Measurements from ENCODE around the gene OR6Y1.

OR6Y1 gene, protein sequence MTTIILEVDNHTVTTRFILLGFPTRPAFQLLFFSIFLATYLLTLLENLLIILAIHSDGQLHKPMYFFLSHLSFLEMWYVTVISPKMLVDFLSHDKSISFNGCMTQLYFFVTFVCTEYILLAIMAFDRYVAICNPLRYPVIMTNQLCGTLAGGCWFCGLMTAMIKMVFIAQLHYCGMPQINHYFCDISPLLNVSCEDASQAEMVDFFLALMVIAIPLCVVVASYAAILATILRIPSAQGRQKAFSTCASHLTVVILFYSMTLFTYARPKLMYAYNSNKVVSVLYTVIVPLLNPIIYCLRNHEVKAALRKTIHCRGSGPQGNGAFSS

GRCh38 chr1:158554352-158554751, at the start of gene OR6Y1:
Gene OR6Y1 (minus strand): TSS chr1:158554405. CDS start chr1:158548105, 6,300 bp downstream.
- no peak for DNase-seq

GRCh38 chr1:158600735-158601134, 46.5 kb upstream of the OR6Y1 start:
- DNase-seq = no peak

DNA sequence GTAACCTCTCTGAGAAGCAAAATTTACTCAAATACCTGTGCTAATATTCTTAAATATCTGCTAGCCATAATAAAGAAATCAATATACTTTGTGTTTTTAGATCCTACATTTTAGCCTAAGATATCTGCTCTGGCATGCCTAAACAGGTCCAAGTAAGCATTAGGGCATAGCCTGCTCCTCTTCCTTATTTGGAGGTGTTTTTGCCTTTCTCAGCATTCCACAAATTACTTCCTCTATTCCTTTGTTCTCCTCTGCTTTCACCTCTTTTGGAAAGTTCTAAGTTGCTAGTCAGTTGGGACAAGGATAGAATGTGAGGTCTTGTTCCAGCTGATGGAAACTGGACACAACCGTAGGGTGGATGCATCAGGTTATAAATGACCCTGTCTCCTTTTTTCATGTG, 32.7 kb upstream of the OR6Y1 start:
- no peak for DNase-seq

GRCh38 chr1:158583962-158584361, 29.8 kb upstream of the OR6Y1 start:
- no peak for DNase-seq

DNA sequence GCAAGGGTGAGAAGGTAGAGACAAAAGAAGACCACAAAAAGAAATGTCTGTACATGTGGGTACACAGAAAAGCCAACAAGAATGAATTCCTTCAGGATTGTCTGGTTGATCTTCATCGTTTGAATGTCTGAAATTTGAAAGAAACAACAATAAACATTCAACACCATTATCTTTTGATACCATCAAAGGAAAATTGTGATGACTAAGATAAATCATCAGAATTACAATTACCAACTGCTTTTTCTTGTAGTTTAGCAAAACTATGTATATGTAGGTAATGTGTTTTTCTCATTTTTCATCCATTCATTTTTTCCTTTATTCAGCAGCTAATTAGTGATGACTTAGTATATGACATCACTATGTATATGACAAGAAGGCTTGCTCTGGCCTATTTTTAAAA, 25.5 kb upstream of the OR6Y1 start, which contains the start of gene OR10X1:
Gene OR10X1 (minus strand): TSS at position 167 of the 400 bp plus-strand sequence. CDS start 0 bp downstream, at position 167.
- no peak for DNase-seq

DNA sequence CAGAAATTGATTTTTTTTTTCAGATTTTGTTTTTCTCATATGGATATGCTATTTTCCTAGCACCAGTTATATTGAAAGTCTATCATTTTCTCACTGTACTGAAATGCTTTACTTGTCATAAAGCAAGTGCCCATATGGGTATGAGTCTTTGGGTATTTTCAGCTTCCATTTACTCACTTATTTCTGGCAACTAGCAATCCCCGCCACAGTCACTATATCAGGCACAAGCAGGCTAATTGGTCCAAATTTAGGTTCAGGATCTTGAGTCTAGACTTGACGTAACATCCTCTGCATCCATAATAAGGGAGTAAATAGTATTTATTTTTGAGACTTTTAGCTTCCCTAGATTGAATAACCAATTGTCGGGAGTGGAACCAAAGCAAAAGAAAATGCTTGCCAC, 23.4 kb upstream of the OR6Y1 start:
- no peak for DNase-seq

GRCh38 chr1:158572226-158572625, 18.0 kb upstream of the OR6Y1 start:
- DNase-seq = no peak

- DNase-seq = no peak
Measured at GRCh38 chr1:158570480-158570879, 16.3 kb upstream of the OR6Y1 start, which contains the start of gene OR6P1. Gene OR6P1 (minus strand): TSS chr1:158570580. CDS start chr1:158563604, 6,976 bp downstream.

GRCh38 chr1:158564608-158565007, 10.4 kb upstream of the OR6Y1 start:
- DNase-seq = no peak

- DNase-seq = no peak
Measured at GRCh38 chr1:158563853-158564252, 9.6 kb upstream of the OR6Y1 start.

DNA sequence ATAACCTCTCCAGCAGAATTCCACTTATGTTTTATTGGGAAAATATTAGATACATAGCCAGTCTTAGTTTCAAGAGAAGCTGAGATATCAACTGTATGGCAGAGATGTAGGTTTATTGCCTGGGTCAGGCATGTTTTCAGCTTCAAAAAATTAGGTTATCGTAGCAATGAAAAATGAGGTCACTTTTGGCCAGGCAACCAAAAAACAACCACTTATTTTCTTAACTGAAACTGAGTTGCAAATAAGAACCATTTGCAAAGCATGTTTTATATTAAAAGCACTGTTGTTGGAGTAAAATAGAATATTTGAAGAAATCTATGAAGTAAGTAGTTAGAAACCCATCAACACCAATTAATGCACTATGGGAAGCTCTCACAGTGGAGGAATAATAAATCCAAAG, 5.5 kb upstream of the OR6Y1 start:
- DNase-seq = no peak

- no peak for DNase-seq
Measured at GRCh38 chr1:158552296-158552695, 1.9 kb downstream of the OR6Y1 start.

- DNase-seq = no peak
Measured at GRCh38 chr1:158547533-158547932, 6.7 kb downstream of the OR6Y1 start.

DNA sequence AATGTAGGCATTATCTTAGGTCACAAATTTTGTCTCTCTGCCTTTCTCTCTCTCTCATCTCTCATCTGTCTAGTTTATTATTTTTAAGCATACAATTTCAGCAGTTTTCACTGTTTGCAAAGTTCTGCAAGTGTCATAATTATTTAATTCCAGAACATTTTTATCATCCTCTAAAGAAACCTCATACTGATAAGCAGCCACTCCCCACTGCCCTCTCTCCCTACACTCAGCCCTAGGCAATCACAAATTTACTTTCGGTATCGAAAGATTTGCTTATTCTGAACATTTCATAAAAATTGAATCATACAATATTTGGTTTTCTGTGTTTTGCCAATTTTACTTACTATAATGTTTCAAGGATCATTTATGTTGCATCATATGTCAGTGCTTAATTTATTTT, 16.6 kb downstream of the OR6Y1 start:
- no peak for DNase-seq

DNA sequence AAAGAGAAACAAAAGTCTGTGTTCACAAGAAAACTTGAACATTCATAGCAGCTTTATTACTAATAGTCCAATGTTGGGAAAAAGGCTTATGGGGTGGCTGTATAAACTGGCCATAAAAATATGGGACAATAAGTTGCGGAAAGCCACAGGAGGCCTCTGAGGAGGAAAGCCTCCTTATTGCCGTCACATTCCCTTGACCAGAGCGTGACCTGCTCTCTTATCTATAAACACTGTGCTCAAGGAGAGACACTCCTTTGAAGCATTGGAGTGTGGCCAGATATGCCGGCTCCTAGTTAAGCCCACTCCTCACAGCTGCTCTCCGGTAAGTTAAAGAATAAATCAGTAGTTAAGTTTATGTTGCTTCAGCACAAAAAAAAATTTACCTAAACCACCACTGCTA, 19.7 kb downstream of the OR6Y1 start:
- no peak for DNase-seq

DNA sequence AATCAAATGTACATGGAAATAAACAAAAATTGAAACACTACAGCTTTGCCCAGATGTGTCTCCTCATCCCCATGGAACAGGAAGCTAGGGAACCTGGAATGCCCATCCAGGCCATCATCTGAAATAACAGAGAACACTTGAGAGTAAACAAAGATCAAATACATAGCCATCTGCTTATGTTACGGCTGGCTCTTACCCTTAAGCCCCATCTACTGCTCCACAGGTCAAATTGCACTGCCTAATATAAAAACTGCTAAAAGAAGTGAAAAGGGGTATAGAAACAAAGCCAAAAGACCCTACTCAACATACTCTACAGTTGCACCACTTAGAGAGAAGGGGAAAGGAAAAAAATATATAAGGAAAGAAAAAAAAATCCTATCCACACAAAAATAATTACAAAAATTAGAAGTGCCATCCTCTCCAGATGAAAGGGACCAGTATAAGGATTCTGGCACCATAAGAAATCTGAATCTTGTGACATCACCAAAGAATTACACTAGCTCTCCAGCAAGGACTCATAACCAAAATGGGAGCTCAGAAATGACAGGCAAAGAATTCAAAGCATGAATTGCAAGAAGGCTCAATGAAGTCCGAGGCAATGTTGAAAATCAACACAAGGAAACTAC, 26.9 kb downstream of the OR6Y1 start:
- DNase-seq = peak; percentile 36

DNA sequence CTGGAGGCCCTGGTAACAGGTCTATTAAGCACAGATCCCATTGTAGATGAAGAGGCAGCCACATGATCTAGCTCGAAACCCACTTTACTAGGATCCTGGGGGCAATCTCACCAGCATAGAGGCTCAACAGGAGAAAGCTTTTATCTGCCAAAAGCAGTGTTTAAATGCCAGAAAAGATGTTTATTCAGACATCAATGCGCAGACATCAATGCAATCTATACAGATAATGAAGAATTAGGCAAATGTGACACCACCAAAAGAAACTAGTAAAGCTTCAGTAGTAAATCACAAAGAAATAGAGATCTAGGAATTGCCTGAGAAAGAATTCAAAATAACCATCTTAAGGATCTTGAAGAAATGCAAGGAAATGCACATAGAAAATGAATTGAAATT, 32.5 kb downstream of the OR6Y1 start:
- no peak for DNase-seq

GRCh38 chr1:158520955-158521665, 33.1 kb downstream of the OR6Y1 start:
- no peak for DNase-seq

DNA sequence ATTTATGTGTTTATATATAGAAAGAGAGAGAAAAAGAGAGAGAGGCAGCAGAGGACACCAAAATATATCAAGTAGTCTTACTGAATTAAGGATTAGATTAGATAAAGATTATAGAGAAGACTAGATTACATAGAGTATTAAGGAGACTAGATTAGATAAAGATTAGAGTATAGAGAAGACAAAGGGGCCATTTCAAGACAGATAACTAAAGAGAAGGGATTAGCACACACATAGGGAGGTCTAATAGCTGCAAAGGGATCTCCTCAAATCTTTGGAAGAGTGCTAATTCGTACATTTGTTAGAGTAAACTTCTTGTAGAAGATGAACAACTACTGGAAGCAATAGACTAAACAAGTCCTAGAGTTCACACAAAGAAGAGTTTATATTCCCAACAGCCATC, 34.2 kb downstream of the OR6Y1 start:
- no peak for DNase-seq

GRCh38 chr1:158516966-158517365, 37.2 kb downstream of the OR6Y1 start:
- DNase-seq = no peak

- no peak for DNase-seq
Measured at GRCh38 chr1:158509471-158510156, 44.6 kb downstream of the OR6Y1 start.

DNA sequence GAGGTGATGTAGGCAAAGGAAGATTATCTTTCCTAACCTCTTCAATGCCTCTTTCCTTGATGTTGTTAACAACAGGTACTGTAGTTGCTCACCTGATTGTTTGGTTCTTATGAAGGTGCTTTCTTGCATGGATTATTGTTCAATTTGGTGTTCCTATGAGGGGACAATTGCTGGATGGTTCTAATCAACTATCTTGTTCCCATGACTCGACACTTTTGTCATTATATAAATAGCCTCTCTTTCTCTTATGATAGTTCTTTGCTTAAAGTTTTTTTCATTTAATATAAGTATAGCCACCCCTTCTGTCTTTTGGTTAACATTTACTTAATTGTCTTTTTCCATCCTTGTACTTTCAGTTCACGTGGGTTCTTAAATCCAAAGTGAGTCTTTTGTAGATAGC, 46.7 kb downstream of the OR6Y1 start:
- no peak for DNase-seq

DNA sequence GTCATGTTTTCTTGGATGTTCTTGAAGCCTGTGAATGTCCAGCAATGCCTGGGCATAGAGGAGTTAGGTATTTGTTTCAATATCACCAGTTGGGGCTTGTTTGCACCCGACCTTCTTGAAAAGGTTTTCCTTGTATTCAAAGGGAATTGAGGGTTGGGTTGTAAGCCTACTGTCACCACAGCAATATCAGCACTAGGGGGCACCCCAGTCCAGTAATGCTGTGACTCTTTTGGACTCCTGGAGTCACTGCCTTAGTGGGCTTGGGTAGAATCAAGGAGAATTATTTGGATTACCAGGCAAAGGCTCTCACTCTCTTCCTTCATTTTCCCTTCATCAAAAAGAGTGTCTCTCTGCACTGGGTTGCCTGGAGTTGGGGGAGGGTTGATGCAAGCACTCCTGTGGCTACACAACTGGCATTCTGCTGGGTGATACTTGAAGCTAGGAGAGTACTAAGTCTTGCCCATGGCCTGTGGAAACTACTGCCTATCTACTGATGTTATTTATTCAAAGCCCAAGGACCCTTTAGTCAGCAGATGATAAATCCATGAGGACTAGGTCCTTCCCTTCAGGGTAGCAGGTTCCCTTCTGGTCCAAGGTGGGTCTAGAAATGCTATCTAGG, 47.7 kb downstream of the OR6Y1 start:
- peak; percentile 31 for DNase-seq

Measured in RPMI8226 (cell line).